Upper lobe of right lung (tissue), 1 donor: ENCODE data around the gene C22orf39. TPM values are rescaled to one million over a fixed set of nuclear protein-coding genes. Genes with fewer than 3 reads are reported as not detected.

Source experiments
- ATAC-seq: fragments of 200-7000 bp; cut with Tn5 transposase; one replicate; pipeline ENCODE4 v1.9.1; 2020; ENCODE audit warnings: mild to moderate bottlenecking, moderate library complexity
- DNase-seq: peaks from one replicate; pipeline ENCODE4 v3.0.0-alpha.2; 2020
- H3K27ac ChIP-seq: fragments of 200-600 bp; one replicate; pipeline ENCODE4 v1.8.0; 2022
- H3K27me3 ChIP-seq: fragments of 200-600 bp; one replicate; pipeline ENCODE4 v1.8.0; 2022; ENCODE audit warnings: mild to moderate bottlenecking
- H3K36me3 ChIP-seq: fragments of 200-600 bp; one replicate; pipeline ENCODE4 v1.8.0; 2022
- H3K4me1 ChIP-seq: fragments of 200-600 bp; one replicate; pipeline ENCODE4 v1.8.0; 2022
- H3K4me3 ChIP-seq: fragments of 200-600 bp; one replicate; pipeline ENCODE4 v1.8.0; 2022; ENCODE audit warnings: mild to moderate bottlenecking
- H3K9me3 ChIP-seq: fragments of 200-600 bp; one replicate; pipeline ENCODE4 v1.8.0; 2022
- CTCF ChIP-seq: fragments of 200-600 bp; IDR thresholded peaks from one replicate; pipeline ENCODE4 v1.8.0; 2022; ENCODE audit warnings: antibody characterized with exemption
- intact Hi-C: fragments of 100-400 bp; cut with DNase I; formaldehyde crosslinking; loops from one replicate; pipeline ENCODE4 v1.11.0; 2022
- total RNA-seq: library from RNA; stranded (reverse); fragmentation: NEBNext Ultra II Directional; extraction: Animal tissue kit (Norgen Biotek cat#: 25700); gene quantifications from one replicate; pipeline ENCODE4 v1.2.1, GENCODE V29; 2021
- donor health status: DM: no; HTN: yes; CAD: no; lungs with severe emphysema.

The C22orf39 gene
- total RNA-seq, 1 donor from 2014 or later = 35.6 TPM

GRCh38 chr22:19466848-19467752 lies 19.6 kb upstream of the C22orf39 start:
- Histone ChIP-seq H3K9me3 (no peaks in the 10 kb centered on the region), H3K36me3 (peaks cover 97% of the 10 kb centered on the region), H3K4me1 (no peaks in the 10 kb centered on the region), H3K27ac (no peak overlapping the region), H3K27me3 (no peaks in the 10 kb centered on the region), H3K4me3 (no peak overlapping the region)
- intact Hi-C loops = no loop called here
- DNase-seq (no peak), ATAC-seq (no peak)
- no peak for TF ChIP-seq CTCF

- no peak overlapping the region for H3K27ac ChIP-seq
- TF ChIP-seq CTCF = no peak
- ATAC-seq (no peak), DNase-seq (no peak)
- no peaks in the 10 kb centered on the region for H3K4me1 ChIP-seq
- peaks cover 94% of the 10 kb centered on the region for H3K36me3 ChIP-seq
- H3K9me3 ChIP-seq = no peaks in the 10 kb centered on the region
- intact Hi-C loops = no loop called here
- H3K27me3 ChIP-seq = no peaks in the 10 kb centered on the region
- no peak overlapping the region for H3K4me3 ChIP-seq
These were observed 18.7 kb upstream of the C22orf39 start for GRCh38 chr22:19466126-19466716.

- H3K4me3 ChIP-seq = no peak overlapping the region
- peaks cover 94% of the 10 kb centered on the region for H3K36me3 ChIP-seq
- no peak for ATAC-seq
- no peak for TF ChIP-seq CTCF
- intact Hi-C loops = no loop called here
- H3K27me3 ChIP-seq = no peaks in the 10 kb centered on the region
- H3K4me1 ChIP-seq = no peaks in the 10 kb centered on the region
- no peak for DNase-seq
- peak overlapping the region; percentile 8 for H3K27ac ChIP-seq
- H3K9me3 ChIP-seq = no peaks in the 10 kb centered on the region
These were observed 17.5 kb upstream of the C22orf39 start for GRCh38 chr22:19464975-19465374.

GRCh38 chr22:19464546-19464945 lies 17.0 kb upstream of the C22orf39 start:
- no peak for TF ChIP-seq CTCF
- DNase-seq (no peak), ATAC-seq (no peak)
- intact Hi-C loops = no loop called here
- Histone ChIP-seq H3K27ac (peak overlapping the region; percentile 8), H3K36me3 (peaks cover 93% of the 10 kb centered on the region), H3K4me1 (no peaks in the 10 kb centered on the region), H3K4me3 (no peak overlapping the region), H3K27me3 (no peaks in the 10 kb centered on the region), H3K9me3 (no peaks in the 10 kb centered on the region)

- Histone ChIP-seq H3K4me1 (no peaks in the 10 kb centered on the region), H3K27me3 (no peaks in the 10 kb centered on the region), H3K4me3 (no peak overlapping the region), H3K9me3 (no peaks in the 10 kb centered on the region), H3K36me3 (peaks cover 92% of the 10 kb centered on the region), H3K27ac (no peak overlapping the region)
- intact Hi-C loops = no loop called here
- ATAC-seq (peak; percentile 73), DNase-seq (no peak)
- no peak for TF ChIP-seq CTCF
These were observed 16.3 kb upstream of the C22orf39 start for GRCh38 chr22:19463491-19464469.
